ENCODE results near the gene EFEMP1. TPM values are rescaled to one million over a fixed set of nuclear protein-coding genes. Genes with fewer than 3 reads are reported as not detected.

Gene EFEMP1
- total RNA-seq, 1 experiment from 2014 or later = 24.0 TPM

GRCh38 chr2:55906993-55907392 is 16.6 kb downstream of the EFEMP1 start:
- Mint-ChIP-seq H3K27me3 (ENCODE audit: low read depth) (no peaks in the 10 kb centered on the region), H3K4me3 (no peak overlapping the region), H3K9me3 (peaks cover 17% of the 10 kb centered on the region), H3K27ac (no peak overlapping the region), H3K4me1 (peaks cover 9% of the 10 kb centered on the region), H3K36me3 (peaks cover 6% of the 10 kb centered on the region)
- DNase-seq (ENCODE audit: low spot score) (no peak), ATAC-seq (no peak)
- POLR2A ChIA-PET = no interaction called here
- CTCF ChIA-PET = no interaction called here
- TF ChIP-seq TP53 (CRISPR knock-in tag; IDR thresholded peaks at IDR 0.05) (no peak), CTCF (IDR thresholded peaks at IDR 0.05) (no peak)

DNA sequence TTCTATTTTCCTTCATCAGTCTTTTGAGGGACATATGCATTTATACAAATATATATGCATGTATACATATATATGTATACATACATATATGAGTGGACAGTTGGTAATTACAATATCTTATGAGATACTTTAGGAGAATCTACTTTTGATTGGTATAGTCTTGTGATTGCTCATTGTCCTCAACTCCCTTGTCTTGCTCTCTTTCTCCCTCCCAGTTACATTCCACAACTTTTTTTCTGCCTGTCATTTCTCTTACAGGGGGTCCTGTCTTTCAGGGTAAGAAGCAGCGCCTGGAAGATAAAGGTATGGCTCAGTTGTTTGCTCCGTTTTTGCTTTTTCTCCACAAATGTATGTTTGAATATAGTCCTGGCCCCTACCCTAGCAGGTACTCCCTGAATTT is 19.9 kb downstream of the EFEMP1 start:
- Mint-ChIP-seq H3K36me3 (peaks cover 6% of the 10 kb centered on the region), H3K4me1 (peaks cover 11% of the 10 kb centered on the region), H3K27ac (no peak overlapping the region), H3K4me3 (no peak overlapping the region), H3K27me3 (ENCODE audit: low read depth) (no peaks in the 10 kb centered on the region), H3K9me3 (peaks cover 17% of the 10 kb centered on the region)
- DNase-seq (ENCODE audit: low spot score) (no peak), ATAC-seq (no peak)
- TF ChIP-seq, protein P1, sequence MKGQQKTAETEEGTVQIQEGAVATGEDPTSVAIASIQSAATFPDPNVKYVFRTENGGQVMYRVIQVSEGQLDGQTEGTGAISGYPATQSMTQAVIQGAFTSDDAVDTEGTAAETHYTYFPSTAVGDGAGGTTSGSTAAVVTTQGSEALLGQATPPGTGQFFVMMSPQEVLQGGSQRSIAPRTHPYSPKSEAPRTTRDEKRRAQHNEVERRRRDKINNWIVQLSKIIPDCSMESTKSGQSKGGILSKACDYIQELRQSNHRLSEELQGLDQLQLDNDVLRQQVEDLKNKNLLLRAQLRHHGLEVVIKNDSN (CRISPR knock-in tag; IDR thresholded peaks at IDR 0.05) = no peak
- TF ChIP-seq ZNF423 (CRISPR knock-in tag; IDR thresholded peaks at IDR 0.05) (no peak), OVOL2 (CRISPR knock-in tag; IDR thresholded peaks at IDR 0.05; ENCODE audit: borderline replicate concordance) (no peak), ZNF138 (CRISPR knock-in tag; conservative IDR thresholded peaks at IDR 0.05) (no peak), MYBL2 (CRISPR knock-in tag; IDR thresholded peaks at IDR 0.05) (no peak), SOX15 (CRISPR knock-in tag; IDR thresholded peaks at IDR 0.05) (no peak), E2F5 (CRISPR knock-in tag; IDR thresholded peaks at IDR 0.05) (no peak), FOXP1 (CRISPR knock-in tag; IDR thresholded peaks at IDR 0.05; ENCODE audit: borderline replicate concordance) (no peak), ZNF532 (CRISPR knock-in tag; IDR thresholded peaks at IDR 0.05; ENCODE audit: borderline replicate concordance) (no peak), TP53 (CRISPR knock-in tag; IDR thresholded peaks at IDR 0.05) (no peak)
- TF ChIP-seq, protein P2, sequence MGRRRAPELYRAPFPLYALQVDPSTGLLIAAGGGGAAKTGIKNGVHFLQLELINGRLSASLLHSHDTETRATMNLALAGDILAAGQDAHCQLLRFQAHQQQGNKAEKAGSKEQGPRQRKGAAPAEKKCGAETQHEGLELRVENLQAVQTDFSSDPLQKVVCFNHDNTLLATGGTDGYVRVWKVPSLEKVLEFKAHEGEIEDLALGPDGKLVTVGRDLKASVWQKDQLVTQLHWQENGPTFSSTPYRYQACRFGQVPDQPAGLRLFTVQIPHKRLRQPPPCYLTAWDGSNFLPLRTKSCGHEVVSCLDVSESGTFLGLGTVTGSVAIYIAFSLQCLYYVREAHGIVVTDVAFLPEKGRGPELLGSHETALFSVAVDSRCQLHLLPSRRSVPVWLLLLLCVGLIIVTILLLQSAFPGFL (CRISPR knock-in tag; IDR thresholded peaks at IDR 0.05; ENCODE audit: borderline replicate concordance) = no peak
- ChIA-PET CTCF (no interaction called here), POLR2A (no interaction called here)

DNA sequence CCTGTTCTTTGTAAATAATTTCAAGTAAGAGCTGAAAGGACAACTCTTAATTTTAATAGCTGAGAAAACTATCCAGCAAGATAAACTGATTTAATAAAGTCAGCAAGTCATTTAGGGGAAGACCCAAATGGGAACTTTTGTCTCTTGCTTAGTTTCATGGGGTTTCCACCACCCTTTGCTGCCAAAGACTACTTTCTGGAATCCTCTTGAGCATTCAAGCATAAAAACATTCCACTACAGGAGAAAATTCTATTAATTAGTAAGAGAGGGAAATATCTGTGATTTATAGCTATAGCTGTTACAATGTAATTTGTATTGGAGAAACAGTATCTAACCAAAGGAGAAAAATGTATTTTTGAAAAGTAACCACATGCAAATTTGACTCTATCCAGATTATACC is 20.6 kb downstream of the EFEMP1 start:
- no peak overlapping the region for H3K27ac Mint-ChIP-seq
- CTCF ChIA-PET = no interaction called here
- no peak overlapping the region for H3K4me3 Mint-ChIP-seq
- peaks cover 6% of the 10 kb centered on the region for H3K36me3 Mint-ChIP-seq
- ATAC-seq = no peak
- TF ChIP-seq ZBTB21 (CRISPR knock-in tag; IDR thresholded peaks at IDR 0.05; ENCODE audit: borderline replicate concordance) = no peak
- H3K9me3 Mint-ChIP-seq = peaks cover 17% of the 10 kb centered on the region
- H3K4me1 Mint-ChIP-seq = peaks cover 11% of the 10 kb centered on the region
- POLR2A ChIA-PET = no interaction called here
- DNase-seq (ENCODE audit: low spot score) = no peak
- H3K27me3 Mint-ChIP-seq (ENCODE audit: low read depth) = no peaks in the 10 kb centered on the region

Measured in WTC11 (cell line).